Astrocyte (in vitro differentiated cells and primary cell): ENCODE data around the gene TSPEAR.

Experiments
- CTCF ChIP-seq: IDR thresholded peaks from 2 replicates; pipeline ENCODE4 v1.5.1; 2011; ENCODE audit warnings: low read depth, mild to moderate bottlenecking, inconsistent platforms, low read length, moderate library complexity; ENCODE audit not compliant: insufficient read depth
- EZH2 ChIP-seq: IDR thresholded peaks from 2 replicates; pipeline ENCODE4 v1.6.1; 2012; ENCODE audit warnings: mild to moderate bottlenecking, low read length, inconsistent platforms; ENCODE audit not compliant: insufficient read depth

DNA sequence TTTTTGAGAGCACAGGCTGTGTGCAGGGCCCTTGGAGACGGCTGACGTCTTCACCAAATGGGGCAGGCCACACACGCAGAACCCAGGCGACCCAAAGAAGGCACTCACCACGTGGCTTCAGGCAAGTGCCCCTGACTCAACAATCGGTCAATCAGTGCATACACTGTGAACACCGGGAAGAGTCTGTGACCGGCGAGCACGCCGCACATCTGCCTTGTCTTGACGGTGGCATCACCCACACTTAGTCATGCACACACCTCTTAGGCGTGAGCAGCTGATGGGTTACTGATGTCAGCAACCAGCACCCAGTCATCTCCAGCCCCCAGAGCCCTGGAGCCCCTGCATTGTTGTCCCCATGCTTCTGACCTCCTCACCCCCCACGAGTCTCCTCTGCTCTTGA, 261.0 kb downstream of the TSPEAR start:
- no peak for TF ChIP-seq CTCF
- TF ChIP-seq EZH2: no peak
